C4-2B (cell line): ENCODE measurements around the gene GSPT1.

Experiments
- CTCF ChIP-seq: fragments of 450-650 bp; conservative IDR thresholded peaks from 2 replicates; pipeline ENCODE4 v1.5.1; 2017; ENCODE audit warnings: mild to moderate bottlenecking
- ZFX ChIP-seq: fragments of 450-650 bp; IDR thresholded peaks from 2 replicates; pipeline ENCODE4 v1.6.1; 2017

DNA sequence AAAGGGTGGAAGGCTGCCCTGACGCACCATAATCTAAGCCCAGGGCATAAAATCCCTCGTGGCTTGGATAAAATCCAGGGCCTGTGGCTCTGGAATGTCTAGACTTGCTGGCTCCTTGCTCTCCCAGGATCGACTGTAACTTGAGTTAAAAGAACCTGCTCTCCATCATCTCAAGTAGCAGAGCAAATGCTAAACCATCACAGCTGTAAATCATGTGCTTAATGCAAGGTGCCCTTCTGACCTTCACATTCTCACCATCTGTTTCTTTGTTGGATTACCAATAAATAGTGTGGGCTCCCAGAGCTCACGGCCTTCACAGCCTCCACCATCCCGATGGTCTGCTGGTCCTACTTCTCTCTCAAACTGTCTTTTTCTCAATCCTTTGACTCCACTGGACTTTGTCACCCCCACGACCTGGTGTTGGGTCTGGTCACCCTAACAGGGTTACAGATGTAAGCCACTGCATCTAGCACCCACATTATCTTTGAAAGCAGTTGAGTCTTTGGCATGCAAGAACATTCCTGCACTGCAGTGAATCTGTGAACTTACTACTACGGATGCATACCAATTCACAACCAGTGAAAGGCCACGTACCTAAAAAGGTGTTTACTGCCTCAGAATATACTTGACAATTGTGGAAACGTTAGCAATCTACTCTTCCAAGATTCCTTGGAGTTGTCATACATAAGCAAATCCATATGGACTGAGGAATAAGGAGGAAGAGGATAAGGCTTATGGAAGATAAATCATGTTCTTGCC lies 79.7 kb downstream of the GSPT1 start:
- TF ChIP-seq CTCF = no peak
- no peak for TF ChIP-seq ZFX
